Measurements from ENCODE around the gene ASCL2. TPM values are rescaled to one million over a fixed set of nuclear protein-coding genes. Genes with fewer than 3 reads are reported as not detected.
"Not testable (repeated sequence)": the region's sequence is repeated elsewhere in the genome, so short reads cannot be mapped to it uniquely, and the experiment has no call there.

The ASCL2 gene
- total RNA-seq, 1 donor from 2014 or later: not detected

DNA sequence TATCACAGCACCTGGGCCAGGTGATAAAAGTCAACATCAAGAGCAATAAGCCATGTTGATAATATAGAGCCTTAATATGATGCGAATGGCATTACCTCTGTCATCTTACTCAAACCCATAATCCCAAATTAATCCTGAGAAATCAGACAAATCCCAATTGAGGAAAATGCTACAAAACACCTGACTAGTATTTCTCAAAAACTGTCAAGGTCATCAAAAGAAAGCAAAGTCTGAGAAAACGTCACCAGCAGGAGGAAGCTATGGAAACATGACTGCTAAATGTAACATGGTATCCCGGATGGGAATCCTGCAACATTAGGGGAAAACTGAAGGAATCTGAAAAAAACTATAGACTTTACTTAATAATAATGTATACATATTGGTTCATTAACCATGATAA is 29.6 kb downstream of the ASCL2 start:
- intact Hi-C loops (cut with micrococcal nuclease): no loop called here

DNA sequence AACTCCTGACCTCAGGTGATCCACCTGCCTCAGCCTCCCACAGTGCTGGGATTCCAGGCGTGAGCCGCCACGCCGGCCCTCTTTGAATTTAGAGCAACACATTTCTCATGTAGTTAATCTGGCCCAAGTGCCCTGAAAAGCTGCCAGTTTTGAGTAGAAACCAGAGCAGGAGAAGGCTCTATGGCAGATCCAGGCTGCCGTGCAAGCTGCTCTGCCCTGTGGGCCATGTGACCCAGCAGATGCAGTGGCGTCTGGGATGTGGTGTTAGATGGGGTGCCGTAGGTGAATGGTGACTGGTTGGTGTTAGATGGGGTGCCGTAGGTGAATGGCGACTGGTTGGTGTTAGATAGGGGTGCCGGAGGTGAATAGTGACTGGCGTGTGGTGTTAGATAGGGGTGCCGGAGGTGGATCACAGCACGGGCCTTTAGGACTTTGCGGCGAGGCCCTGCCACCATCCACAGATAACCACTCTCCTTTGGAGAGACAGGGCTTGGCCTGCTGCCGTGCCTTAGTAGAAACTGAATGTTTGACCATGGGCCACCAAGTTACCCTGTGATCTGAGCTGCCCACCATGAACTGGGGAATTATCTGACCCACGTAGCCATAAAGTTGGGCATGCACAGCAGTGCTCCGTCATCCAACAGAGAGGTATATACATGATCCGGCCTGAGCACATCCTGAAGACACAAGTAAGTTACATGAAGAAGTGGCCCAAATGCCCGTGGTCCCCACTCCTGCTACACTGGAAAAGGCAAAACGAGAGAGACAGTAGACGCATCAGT is 32.7 kb downstream of the ASCL2 start:
- intact Hi-C loops (cut with micrococcal nuclease): no loop called here

DNA sequence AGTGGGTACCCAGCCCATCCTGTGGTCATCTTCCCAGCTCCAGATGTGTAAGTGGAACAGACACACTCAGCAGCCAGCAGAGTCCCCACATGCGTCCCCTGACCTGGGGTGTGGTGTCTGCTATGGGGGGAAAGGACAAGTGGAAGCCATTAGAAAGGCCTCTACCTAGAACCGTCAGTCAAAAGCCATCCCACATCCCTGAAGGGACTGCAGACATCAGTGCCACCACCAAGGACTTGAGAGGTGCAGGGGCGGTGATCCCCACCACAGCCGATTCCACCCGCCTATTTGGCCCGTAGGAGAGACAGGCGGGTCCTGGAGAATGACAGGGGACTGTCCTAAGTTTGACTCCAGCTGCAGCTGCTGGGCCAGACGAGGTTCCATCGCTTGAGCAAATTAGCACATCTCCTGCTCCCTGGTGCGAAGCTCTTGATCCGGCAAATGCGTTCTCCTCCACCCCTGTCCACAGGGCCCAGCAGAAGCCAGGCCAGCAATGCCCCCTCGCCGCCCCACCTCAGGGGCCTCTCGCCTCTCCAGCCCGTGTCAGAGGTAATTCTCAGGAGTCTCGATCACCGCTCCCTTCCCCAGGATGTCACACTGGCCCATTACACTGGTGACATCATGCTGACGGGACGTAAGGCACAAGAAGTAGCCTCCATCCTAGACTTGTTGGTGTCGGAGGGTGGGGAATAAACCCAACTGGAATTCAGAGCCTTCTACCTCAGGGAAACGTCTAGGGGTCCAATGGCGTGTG is 33.8 kb downstream of the ASCL2 start:
- intact Hi-C loops (cut with micrococcal nuclease): not testable (repeated sequence)

DNA sequence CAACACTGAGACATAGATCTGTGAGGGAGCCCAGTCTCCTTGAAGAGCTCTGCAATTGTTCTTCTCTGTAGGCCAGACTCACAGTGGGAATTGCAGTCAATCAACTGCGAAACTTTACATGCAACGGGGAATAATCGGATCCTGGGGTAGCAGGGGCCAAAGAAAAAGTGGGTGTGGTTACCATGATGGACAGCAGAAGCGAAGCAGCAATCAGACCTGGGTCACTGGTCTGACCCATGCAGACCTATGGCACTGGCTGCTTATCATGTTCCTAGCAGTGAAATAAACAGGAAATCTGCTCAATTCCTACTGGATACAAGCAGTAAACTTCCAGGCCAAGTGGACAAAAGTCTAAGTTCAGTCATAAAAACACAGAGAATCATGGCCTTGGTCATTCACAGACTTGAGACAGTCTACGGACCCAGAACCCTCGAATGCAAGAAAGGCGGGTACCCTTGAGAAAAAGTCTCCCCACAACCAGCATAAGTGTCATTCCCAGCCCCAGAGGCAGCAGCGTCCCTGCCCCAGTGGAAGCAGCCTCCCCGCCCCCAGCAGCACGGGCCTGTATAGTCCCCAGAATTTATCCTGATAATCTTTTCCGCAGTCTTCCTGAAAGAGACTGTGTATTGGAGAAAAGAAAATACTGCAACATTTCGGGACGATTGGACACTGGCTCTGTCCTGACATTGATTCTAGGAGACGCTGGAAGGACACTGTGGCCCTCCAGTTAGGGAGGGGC is 34.6 kb downstream of the ASCL2 start:
- intact Hi-C loops (cut with micrococcal nuclease): no loop called here

DNA sequence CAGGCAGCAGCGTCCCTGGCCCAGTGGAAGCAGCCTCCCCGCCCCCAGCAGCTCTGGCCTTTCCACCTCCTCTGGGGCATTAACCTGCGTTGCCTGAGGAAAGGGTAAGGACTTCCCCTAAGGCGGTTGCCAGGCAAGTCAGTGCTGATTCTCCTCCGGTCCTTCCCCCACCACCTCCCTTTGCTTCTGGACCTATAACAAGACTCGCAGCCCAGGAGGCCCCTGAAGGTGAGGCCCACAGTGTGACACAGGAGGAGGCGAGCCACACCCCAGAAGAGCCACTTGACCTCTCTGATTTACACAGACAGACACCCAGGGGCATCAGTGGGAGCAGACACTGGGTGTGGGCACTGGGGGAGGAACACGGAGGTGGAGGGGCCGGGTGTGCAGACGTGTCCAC is 35.4 kb downstream of the ASCL2 start:
- intact Hi-C loops (cut with micrococcal nuclease): no loop called here

DNA sequence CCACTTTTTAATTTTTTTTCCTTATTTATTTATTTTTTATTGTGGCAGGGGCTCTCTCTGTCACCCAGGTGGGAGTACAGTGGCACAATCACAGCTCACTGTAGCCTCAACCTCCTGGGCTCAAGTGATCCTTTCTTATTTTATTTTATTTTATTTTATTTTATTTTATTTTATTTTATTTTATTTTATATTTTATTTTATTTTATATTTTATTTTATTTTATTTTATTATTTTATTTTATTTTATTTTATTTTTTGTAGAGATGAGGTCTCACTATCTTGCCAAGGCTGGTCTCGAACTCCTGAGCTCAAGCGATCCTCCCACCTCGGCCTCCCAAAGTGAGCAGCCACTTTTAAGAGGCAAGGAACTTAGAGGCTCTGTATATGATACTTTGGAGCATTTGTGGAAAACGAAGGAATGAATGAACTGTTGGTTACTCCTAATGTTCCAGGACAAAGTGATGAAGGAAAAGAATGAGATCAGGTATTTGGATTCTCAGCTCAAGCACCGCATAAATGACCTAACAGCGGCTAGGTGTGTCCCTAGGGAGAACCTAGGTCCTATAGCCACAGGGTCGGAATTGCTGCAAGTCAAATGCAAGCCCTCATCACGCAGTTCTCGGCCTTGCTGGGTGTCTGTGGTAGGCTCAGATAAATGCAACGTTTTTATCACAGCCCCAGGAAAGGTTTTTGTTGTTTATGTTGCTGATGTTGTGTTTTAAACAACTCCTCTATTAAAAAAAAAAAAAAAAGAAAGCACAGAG is 36.5 kb downstream of the ASCL2 start:
- intact Hi-C loops (cut with micrococcal nuclease): no loop called here

DNA sequence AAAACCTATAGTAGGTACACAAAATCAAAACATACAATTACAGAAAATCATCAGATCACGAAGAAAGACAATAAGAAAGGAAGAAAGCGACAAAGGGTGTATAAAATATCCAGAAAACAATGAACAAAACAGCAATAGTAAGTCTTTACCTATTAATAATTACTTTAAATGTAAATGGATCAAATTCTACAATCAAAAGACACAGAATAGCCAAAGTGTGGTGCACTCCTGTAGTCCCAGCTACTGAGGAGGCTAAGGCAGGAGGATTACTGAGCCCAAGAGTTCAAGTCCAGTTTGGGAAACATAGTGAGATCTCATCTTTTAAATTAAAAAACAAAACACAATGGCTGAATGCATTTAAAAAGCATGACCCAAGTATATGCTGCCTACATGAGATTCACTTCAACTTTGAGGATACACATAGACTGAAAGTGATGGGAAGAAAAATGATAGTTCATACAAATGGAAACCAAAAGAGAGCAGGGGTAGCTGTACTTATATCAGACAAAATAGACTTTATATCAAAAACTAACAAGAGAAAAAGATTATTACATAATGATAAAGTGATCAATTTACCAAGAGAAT is 40.6 kb downstream of the ASCL2 start:
- intact Hi-C loops (cut with micrococcal nuclease): no loop called here

DNA sequence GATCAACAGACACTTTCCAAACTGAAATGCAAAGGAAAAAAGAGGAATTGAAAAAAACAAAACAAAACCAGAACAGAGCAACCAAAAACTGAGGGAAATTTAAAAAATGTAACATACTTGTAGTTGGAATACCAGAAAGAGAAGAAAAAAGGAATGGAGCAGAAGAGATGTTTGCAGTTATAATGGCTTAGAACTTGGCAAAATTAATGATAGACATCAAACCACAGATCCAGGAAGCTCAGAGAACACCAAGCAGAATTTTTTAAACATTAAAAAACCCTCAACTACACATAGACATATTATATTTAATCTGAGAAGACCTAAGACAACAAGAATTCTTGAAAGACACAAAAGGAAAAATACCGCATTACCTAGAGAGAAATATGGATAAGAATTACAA is 46.1 kb downstream of the ASCL2 start:
- intact Hi-C loops (cut with micrococcal nuclease): no loop called here

DNA sequence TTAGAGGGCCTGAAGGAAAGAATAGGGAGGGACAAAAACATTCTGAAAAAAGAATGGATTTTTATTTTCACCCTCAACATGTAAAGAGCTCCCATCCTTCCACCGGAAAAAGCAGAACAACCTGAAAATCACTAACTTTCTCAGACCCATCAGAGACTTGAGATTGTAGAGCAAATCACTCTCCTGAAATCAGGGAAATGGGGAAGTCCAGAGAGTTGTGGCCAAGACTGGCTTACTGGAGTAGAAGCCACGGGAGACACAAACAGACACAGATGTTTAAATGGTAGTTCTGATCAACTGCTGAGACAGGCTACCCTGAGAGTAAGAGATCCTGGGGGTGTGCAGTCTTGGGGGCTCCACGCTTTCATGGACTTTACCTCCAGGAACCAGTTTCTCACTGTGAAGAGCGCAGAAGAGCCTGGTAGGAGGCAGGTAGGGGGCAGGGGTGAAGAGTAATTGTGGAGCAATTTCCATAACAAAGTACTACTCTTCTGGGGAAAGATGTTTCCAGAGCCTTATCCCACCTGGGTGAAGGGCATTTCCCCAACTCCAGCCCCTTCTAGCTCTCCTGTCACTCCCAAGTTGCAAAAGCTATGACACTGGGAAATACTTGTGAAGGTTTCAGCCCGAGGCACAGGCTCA is 47.1 kb downstream of the ASCL2 start:
- intact Hi-C loops (cut with micrococcal nuclease): no loop called here

DNA sequence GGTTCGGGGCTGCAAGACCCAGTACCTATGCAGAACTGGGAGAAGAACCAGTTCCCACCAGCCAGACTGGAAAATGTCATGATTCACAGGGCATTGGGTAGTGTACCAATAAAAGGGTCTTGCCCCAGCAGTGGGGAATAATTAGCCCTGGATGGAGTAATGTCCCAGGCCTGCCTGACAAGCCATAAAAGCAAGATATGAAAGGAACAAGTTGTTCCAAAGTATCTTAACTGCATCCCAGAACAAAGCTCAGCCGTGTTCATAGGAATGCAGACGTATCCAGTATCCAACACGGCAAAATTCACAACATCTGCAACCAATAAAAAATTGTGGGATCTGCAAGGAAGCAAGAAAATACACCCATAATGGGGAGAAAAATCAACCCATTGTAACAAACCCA is 47.9 kb downstream of the ASCL2 start:
- intact Hi-C loops (cut with micrococcal nuclease): no loop called here

DNA sequence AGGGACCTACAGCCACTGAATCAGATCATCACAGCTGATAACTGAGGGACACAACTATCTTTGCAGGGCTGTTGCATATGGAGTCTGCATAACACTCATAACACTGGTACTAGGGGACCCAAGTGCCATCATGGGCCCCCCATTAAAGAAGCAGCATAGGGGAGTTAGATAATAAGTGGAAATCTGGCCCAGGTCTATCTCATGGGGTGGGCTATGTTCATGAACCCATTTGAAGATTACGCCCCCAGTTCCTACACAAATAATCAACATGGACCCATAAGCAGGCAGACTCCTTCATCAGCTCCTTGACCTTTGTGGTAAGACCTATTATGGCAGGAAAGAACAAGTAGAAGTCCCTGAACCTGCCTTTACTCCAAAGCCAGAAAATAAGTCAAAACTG is 48.8 kb downstream of the ASCL2 start:
- intact Hi-C loops (cut with micrococcal nuclease): no loop called here

DNA sequence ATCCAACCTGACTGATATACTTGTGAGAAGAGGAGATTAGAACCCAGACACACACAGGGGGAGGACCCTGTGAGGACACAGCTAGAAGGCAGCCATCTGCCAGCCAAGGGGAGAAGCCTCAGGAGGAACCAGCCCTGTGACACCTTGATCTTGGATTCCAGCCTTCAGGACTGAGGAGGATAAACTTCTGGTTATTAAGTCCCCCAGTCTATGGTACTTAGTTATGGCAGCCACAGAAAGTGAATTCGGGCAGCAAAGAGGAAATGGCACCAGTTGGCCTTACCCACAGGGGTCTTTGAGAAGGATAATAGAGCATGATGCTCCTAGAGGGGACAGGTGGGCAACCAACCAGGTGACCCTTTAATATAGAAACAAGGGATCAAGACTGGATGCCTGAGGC is 49.4 kb downstream of the ASCL2 start:
- intact Hi-C loops (cut with micrococcal nuclease): no loop called here

DNA sequence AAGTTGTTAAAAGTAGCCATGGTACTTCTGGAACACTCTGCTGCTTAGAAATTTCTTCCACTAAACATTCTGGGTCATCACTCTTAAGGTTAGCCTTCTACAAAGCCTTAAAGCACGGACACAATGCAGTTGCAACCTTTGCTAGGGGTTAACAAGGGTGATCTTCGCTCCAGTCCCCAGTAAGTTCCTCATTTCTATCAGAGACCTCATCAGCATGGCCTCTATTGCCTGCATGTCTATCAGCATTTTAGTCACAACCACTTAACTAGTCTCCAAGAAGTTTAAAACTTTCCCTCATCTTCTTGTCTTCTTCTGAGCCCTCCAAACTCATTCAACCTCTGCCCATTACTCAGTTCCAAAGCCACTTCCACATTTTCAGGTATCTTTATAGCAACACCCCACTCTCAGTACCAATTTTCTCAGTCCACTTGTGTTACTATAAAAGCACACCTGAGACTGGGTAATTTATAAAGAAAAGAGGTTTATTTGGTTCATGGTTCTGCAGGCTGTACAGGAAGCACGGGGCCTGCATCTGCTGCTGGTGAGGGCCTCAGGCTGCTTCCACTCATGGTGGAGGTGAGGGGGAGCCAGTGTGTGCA is 50.1 kb downstream of the ASCL2 start:
- intact Hi-C loops (cut with micrococcal nuclease): no loop called here

DNA sequence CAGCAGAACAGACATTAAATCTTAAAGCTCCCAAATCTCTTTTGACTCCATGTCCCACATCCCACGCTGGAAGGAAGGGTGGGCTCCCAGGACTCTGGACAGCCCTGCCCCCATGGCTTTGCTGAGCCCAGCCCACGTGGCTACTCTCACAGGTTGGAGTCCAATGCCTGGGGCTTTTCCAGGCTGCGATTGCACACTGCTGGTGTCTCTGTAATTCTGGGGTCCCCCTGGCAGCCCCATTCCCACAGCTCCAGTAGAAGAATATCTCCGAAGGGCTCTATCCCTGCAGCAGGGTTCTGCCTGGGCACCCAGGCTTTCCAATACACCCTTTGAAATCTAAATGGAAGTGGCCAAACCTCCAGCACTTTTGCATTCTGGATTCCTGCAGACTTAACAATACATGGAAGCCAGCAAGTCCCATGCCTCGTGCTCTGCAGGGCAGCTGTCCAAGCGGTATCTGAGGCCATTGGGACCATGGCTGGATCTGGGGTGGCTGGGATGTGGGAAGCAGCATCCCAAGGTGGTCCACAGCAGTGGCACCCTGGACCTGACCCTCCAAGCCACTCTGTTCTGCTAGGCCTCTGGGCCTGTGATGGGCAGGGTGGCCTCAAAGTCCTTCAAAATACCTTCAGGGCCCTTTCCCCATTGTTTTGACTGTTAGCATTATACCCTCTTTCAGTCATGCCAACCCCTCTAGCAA is 50.9 kb downstream of the ASCL2 start:
- intact Hi-C loops (cut with micrococcal nuclease): no loop called here

Other genes starting within 250 kb of the ASCL2 start
- gene IGF2, start 131.2 kb downstream of the ASCL2 start, total RNA-seq: 0.17 and 0.32 TPM in 2 replicates
- not detected in 2 replicates for gene INS, start 109.4 kb downstream of the ASCL2 start, total RNA-seq
- not detected in 2 replicates for gene TH, start 98.8 kb downstream of the ASCL2 start, total RNA-seq
- gene C11orf21, start 31.3 kb upstream of the ASCL2 start, total RNA-seq: 20.4 and 21.2 TPM in 2 replicates
- gene TSPAN32, start 31.4 kb upstream of the ASCL2 start, total RNA-seq: 21.6 and 23.1 TPM in 2 replicates
- 184 and 189 TPM in 2 replicates for gene CD81, start 106.7 kb upstream of the ASCL2 start, total RNA-seq
- 51.6 and 55.3 TPM in 2 replicates for gene TSSC4, start 130.2 kb upstream of the ASCL2 start, total RNA-seq
- gene TRPM5, start 173.9 kb upstream of the ASCL2 start, total RNA-seq: not detected in 2 replicates
- 15.8 and 16.9 TPM in 2 replicates for gene KCNQ1, start 174.4 kb upstream of the ASCL2 start, total RNA-seq